Lower lobe of right lung (tissue), 2 donors: Measurements from ENCODE around the gene STPG3. TPM values are rescaled to one million over a fixed set of nuclear protein-coding genes. Genes with fewer than 3 reads are reported as not detected.

Experiments
- ATAC-seq, 2 donors: fragments of 200-7000 bp; cut with Tn5 transposase; one replicate each; pipeline ENCODE4 v1.9.1; 2020 to 2022; ENCODE audit warnings: mild to moderate bottlenecking in 2 of 2, moderate library complexity in 2 of 2
- DNase-seq: peaks from one replicate; pipeline ENCODE4 v3.0.0-alpha.2; 2020
- H3K27ac ChIP-seq: fragments of 200-600 bp; one replicate; pipeline ENCODE4 v1.8.0; 2022
- H3K27me3 ChIP-seq: fragments of 200-600 bp; one replicate; pipeline ENCODE4 v1.8.0; 2022; ENCODE audit warnings: low read depth
- H3K36me3 ChIP-seq: fragments of 200-600 bp; one replicate; pipeline ENCODE4 v1.8.0; 2022; ENCODE audit warnings: mild to moderate bottlenecking
- H3K4me1 ChIP-seq: fragments of 200-600 bp; one replicate; pipeline ENCODE4 v1.8.0; 2022
- H3K4me3 ChIP-seq: fragments of 200-600 bp; one replicate; pipeline ENCODE4 v1.8.0; 2022; ENCODE audit warnings: mild to moderate bottlenecking
- H3K9me3 ChIP-seq: fragments of 200-600 bp; one replicate; pipeline ENCODE4 v1.8.0; 2022
- CTCF ChIP-seq: fragments of 200-600 bp; IDR thresholded peaks from one replicate; pipeline ENCODE4 v1.8.0; 2022; ENCODE audit warnings: antibody characterized with exemption, mild to moderate bottlenecking
- intact Hi-C: fragments of 100-400 bp; cut with DNase I; formaldehyde crosslinking; loops from one replicate; pipeline ENCODE4 v1.11.0; 2022
- total RNA-seq: library from RNA; stranded (reverse); fragmentation: NEBNext Ultra II Directional; extraction: Animal tissue kit (Norgen Biotek cat#: 25700); gene quantifications from one replicate; pipeline ENCODE4 v1.2.1, GENCODE V29; 2021
- donor health status: DM: no; HTN: yes; CAD: no; lungs with severe emphysema.

The STPG3 gene
- total RNA-seq, 1 donor from 2014 or later, result 0.38 TPM

GRCh38 chr9:137223078-137223970 is 27.8 kb upstream of the STPG3 start:
- H3K27ac ChIP-seq, result peak overlapping the region; percentile 91
- DNase-seq, result peak; percentile 98
- no peaks in the 10 kb centered on the region for H3K27me3 ChIP-seq
- intact Hi-C loops, result no loop called here
- no peak for TF ChIP-seq CTCF
- H3K9me3 ChIP-seq, result no peaks in the 10 kb centered on the region
- peak overlapping the region; percentile 78 for H3K4me3 ChIP-seq
- no peaks in the 10 kb centered on the region for H3K36me3 ChIP-seq
- ATAC-seq, result peak; percentile 90 to 92
- peaks cover 39% of the 10 kb centered on the region for H3K4me1 ChIP-seq

DNA sequence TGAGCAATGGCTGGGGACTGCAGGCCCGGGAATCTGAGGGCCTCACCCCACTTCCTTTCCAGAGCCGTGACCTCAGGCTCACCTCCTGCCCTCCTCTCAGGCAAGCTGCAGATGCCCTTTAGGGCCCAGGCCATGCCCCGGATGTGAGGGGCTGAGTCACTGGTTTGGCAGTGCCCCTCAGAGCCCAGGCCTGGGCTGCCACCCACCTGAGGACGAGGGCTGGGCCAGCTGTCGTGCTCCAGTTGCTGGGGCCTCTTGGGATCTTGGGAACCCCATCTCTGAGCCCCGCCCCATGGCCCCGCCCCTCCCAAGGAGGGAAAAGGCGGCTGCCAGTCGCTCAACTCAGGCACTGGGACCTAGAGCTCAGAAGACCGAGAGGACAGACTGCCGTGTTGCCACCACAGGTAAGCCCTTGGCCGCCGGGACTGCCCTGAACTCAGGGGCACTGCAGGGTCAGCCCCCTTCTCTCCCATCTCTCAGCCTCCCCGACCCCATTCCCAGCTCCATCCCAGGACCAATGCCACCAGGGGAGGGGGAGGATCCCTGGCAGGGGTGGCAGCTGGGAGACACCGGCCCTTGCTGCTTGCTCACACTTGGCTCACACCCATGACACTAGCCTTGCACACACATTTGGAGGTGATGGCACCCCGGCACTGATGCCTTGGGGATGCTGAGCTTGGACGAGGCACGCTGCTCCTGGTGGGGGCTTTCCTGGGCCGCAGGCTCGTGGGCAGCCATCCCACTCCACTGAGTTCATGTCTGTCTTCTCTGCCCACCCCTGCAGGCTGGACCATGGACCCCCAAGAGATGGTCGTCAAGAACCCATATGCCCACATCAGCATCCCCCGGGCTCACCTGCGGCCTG is 26.0 kb upstream of the STPG3 start, which contains the start of gene CYSRT1:
CYSRT1 (plus strand) TSS at position 345 of the 865 bp plus-strand sequence; CDS start at position 793, 448 bp downstream.
- Histone ChIP-seq H3K9me3 (no peaks in the 10 kb centered on the region), H3K27me3 (peaks cover 16% of the 10 kb centered on the region), H3K27ac (peak within 1 kb of the TSS; percentile 91), H3K4me3 (peak within 1 kb of the TSS; percentile 78), H3K4me1 (peaks cover 30% of the 10 kb centered on the region), H3K36me3 (no peaks in the 10 kb centered on the region)
- intact Hi-C loops, result no loop called here
- ATAC-seq, result no peak
- no peak for TF ChIP-seq CTCF
- no peak for DNase-seq

DNA sequence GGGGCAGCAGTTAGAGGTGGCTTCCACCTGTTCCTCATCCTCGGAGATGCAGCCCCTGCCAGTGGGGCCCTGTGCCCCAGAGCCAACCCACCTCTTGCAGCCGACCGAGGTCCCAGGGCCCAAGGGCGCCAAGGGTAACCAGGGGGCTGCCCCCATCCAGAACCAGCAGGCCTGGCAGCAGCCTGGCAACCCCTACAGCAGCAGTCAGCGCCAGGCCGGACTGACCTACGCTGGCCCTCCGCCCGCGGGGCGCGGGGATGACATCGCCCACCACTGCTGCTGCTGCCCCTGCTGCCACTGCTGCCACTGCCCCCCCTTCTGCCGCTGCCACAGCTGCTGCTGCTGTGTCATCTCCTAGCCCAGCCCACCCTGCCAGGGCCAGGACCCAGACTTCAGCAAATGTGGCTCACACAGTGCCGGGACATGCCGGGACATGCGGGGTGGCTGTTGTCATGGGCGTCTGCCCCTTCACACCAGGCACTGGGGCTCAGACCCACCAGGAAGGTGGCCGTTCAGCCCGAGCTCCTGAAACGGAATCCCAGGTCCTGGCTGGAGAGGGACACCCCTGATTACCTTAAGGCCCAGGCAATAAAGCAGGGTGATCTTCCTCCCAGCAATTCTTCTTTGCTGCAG is 25.3 kb upstream of the STPG3 start:
- no peaks in the 10 kb centered on the region for H3K36me3 ChIP-seq
- no peak overlapping the region for H3K4me3 ChIP-seq
- ATAC-seq (no peak), DNase-seq (no peak)
- TF ChIP-seq CTCF, result no peak
- no peaks in the 10 kb centered on the region for H3K9me3 ChIP-seq
- H3K27me3 ChIP-seq, result peaks cover 23% of the 10 kb centered on the region
- intact Hi-C loops, result no loop called here
- H3K4me1 ChIP-seq, result peaks cover 30% of the 10 kb centered on the region
- H3K27ac ChIP-seq, result peak overlapping the region; percentile 77

- no peaks in the 10 kb centered on the region for H3K9me3 ChIP-seq
- ATAC-seq (peak in 1 of 2 donors; percentile 2), DNase-seq (no peak)
- TF ChIP-seq CTCF, result no peak
- H3K36me3 ChIP-seq, result no peaks in the 10 kb centered on the region
- H3K4me1 ChIP-seq, result peaks cover 30% of the 10 kb centered on the region
- intact Hi-C loops, result no loop called here
- H3K27ac ChIP-seq, result peak overlapping the region; percentile 77
- peaks cover 30% of the 10 kb centered on the region for H3K27me3 ChIP-seq
- peak overlapping the region; percentile 6 for H3K4me3 ChIP-seq
Measured at GRCh38 chr9:137226338-137227053, 24.6 kb upstream of the STPG3 start.
